PC-9 (cell line): ENCODE data around the gene FIGNL2. TPM values are rescaled to one million over a fixed set of nuclear protein-coding genes. Genes with fewer than 3 reads are reported as not detected.

Source experiments
- BruUV-seq: library from RNA; stranded (reverse); fragments of 400-500 nt; replicated peaks from 2 replicates; lab custom pipeline; 2021; lab: Mats Ljungman, UMichigan
- CTCF ChIA-PET: fragments of 300-600 bp; sonication (Branson Sonifier 250); formaldehyde crosslinking; loops from one replicate; lab custom pipeline; 2022; ENCODE audit warnings: antibody characterized with exemption; lab: Charles Lee
- POLR2A ChIA-PET: fragments of 300-600 bp; sonication (Branson Sonifier 250); formaldehyde crosslinking; loops from one replicate; lab custom pipeline; 2022; ENCODE audit warnings: antibody characterized with exemption; ENCODE audit not compliant: unreplicated experiment; lab: Charles Lee
- DNase-seq, 2 experiments: peaks; one replicate each; pipeline versions ENCODE4 v3.0.0 to v3.0.0-alpha.2; 2015 to 2022; ENCODE audit warnings: mixed read lengths in 1 of 2
- H2AFZ ChIP-seq: fragments of 200-600 bp; sonication (generic); 2 replicates; pipeline ENCODE4 v1.8.1; 2017; ENCODE audit warnings: antibody characterized with exemption
- H3F3A ChIP-seq: fragments of 200-600 bp; sonication (generic); 2 replicates; pipeline ENCODE4 v1.8.1; 2017; ENCODE audit warnings: antibody characterized with exemption, mild to moderate bottlenecking, low read depth; ENCODE audit not compliant: insufficient read depth
- H3K27ac ChIP-seq: fragments of 200-600 bp; sonication (generic); 2 replicates; pipeline ENCODE4 v1.6.1; 2016; ENCODE audit warnings: mixed run types
- H3K27me3 ChIP-seq: fragments of 200-600 bp; sonication (generic); 2 replicates; pipeline ENCODE4 v1.6.1; 2016; ENCODE audit warnings: low read depth, mixed run types; ENCODE audit not compliant: insufficient read depth
- H3K36me3 ChIP-seq: fragments of 200-600 bp; sonication (generic); 2 replicates; pipeline ENCODE4 v1.6.1; 2016; ENCODE audit warnings: low read depth, mixed run types
- H3K4me1 ChIP-seq: fragments of 200-600 bp; sonication (generic); replicated peaks from 2 replicates; pipeline ENCODE4 v1.6.1; 2016; ENCODE audit warnings: mixed run types; ENCODE audit not compliant: insufficient read depth
- H3K4me2 ChIP-seq: fragments of 200-600 bp; sonication (generic); 2 replicates; pipeline ENCODE4 v1.6.1; 2017; ENCODE audit warnings: mixed run types
- H3K4me3 ChIP-seq: fragments of 200-600 bp; sonication (generic); 2 replicates; pipeline ENCODE4 v1.6.1; 2016; ENCODE audit warnings: mixed run types
- H3K79me2 ChIP-seq: fragments of 200-600 bp; sonication (generic); 2 replicates; pipeline ENCODE4 v1.6.1; 2017; ENCODE audit warnings: low read depth, mixed run types
- H3K9me2 ChIP-seq: fragments of 200-600 bp; sonication (generic); 2 replicates; pipeline ENCODE4 v1.8.1; 2017; ENCODE audit warnings: mild to moderate bottlenecking; ENCODE audit not compliant: insufficient read depth
- H3K9me3 ChIP-seq: fragments of 200-600 bp; sonication (generic); 2 replicates; pipeline ENCODE4 v1.8.1; 2016; ENCODE audit warnings: low read depth; ENCODE audit not compliant: insufficient read depth
- H4K20me1 ChIP-seq: fragments of 200-600 bp; sonication (generic); 2 replicates; pipeline ENCODE4 v1.8.1; 2017; ENCODE audit not compliant: insufficient read depth
- CTCF ChIP-seq: fragments of 200-600 bp; sonication (generic); conservative IDR thresholded peaks from 2 replicates; pipeline ENCODE4 v1.6.1; 2017; ENCODE audit warnings: mixed run types, antibody characterized with exemption, mild to moderate bottlenecking, moderate library complexity
- EZH2 ChIP-seq: fragments of 200-600 bp; sonication (generic); IDR thresholded peaks from 2 replicates; pipeline ENCODE4 v1.8.0; 2017; ENCODE audit warnings: antibody characterized with exemption, low read depth
- intact Hi-C: fragments of 100-400 bp; cut with micrococcal nuclease; formaldehyde crosslinking; loops from one replicate; pipeline ENCODE4 v1.10.0; 2022; ENCODE audit not compliant: unreplicated experiment
- total RNA-seq: library from RNA; stranded (reverse); gene quantifications from 2 replicates; pipeline ENCODE4 v1.2.3, GENCODE V29; 2021

The FIGNL2 gene
- total RNA-seq, 1 experiment from 2014 or later = not detected

GRCh38 chr12:51884676-51885229 is 36.2 kb upstream of the FIGNL2 start:
- Histone ChIP-seq H2AFZ (no peak overlapping the region), H3K9me2 (no peaks in the 10 kb centered on the region), H4K20me1 (no peaks in the 10 kb centered on the region), H3F3A (no peaks in the 10 kb centered on the region), H3K4me3 (no peak overlapping the region), H3K4me2 (no peak overlapping the region), H3K27me3 (peaks cover 6% of the 10 kb centered on the region; the same call in 1 of the 2 replicates), H3K9me3 (peaks cover 11% of the 10 kb centered on the region), H3K36me3 (no peaks in the 10 kb centered on the region), H3K27ac (no peak overlapping the region), H3K4me1 (no peaks in the 10 kb centered on the region), H3K79me2 (no peaks in the 10 kb centered on the region)
- ChIA-PET CTCF (no interaction called here), POLR2A (no interaction called here)
- intact Hi-C loops = no loop called here
- TF ChIP-seq EZH2 = no peak
- peak in 1 of 2 experiments; percentile 55 for DNase-seq
- no TSS peak for BruUV-seq

GRCh38 chr12:51883998-51884675 is 35.6 kb upstream of the FIGNL2 start:
- Histone ChIP-seq H3K9me2 (no peaks in the 10 kb centered on the region), H2AFZ (no peak overlapping the region), H3K27ac (no peak overlapping the region), H3F3A (no peaks in the 10 kb centered on the region), H3K9me3 (peaks cover 11% of the 10 kb centered on the region), H4K20me1 (no peaks in the 10 kb centered on the region), H3K4me3 (no peak overlapping the region), H3K27me3 (peaks cover 10% of the 10 kb centered on the region; the same call in 1 of the 2 replicates), H3K4me2 (no peak overlapping the region), H3K4me1 (no peaks in the 10 kb centered on the region), H3K36me3 (no peaks in the 10 kb centered on the region), H3K79me2 (no peaks in the 10 kb centered on the region)
- intact Hi-C loops = no loop called here
- BruUV-seq = no TSS peak
- ChIA-PET CTCF (no interaction called here), POLR2A (no interaction called here)
- no peak for TF ChIP-seq CTCF
- TF ChIP-seq EZH2 = no peak
- DNase-seq = no peak

GRCh38 chr12:51883295-51883694 is 34.8 kb upstream of the FIGNL2 start:
- no peaks in the 10 kb centered on the region for H3K36me3 ChIP-seq
- no peak overlapping the region for H3K4me2 ChIP-seq
- no peak overlapping the region for H3K4me3 ChIP-seq
- no peak for TF ChIP-seq CTCF
- no peak for TF ChIP-seq EZH2
- H3K4me1 ChIP-seq = no peaks in the 10 kb centered on the region
- no peak overlapping the region for H3K27ac ChIP-seq
- no peaks in the 10 kb centered on the region for H3F3A ChIP-seq
- CTCF ChIA-PET = no interaction called here
- DNase-seq = no peak
- POLR2A ChIA-PET = no interaction called here
- BruUV-seq = no TSS peak
- H3K27me3 ChIP-seq = peaks cover 11% of the 10 kb centered on the region; the same call in 1 of the 2 replicates
- H2AFZ ChIP-seq = no peak overlapping the region
- intact Hi-C loops = no loop called here
- no peaks in the 10 kb centered on the region for H4K20me1 ChIP-seq
- no peaks in the 10 kb centered on the region for H3K79me2 ChIP-seq
- H3K9me2 ChIP-seq = no peaks in the 10 kb centered on the region
- peaks cover 11% of the 10 kb centered on the region for H3K9me3 ChIP-seq
